MM.1S (cell line): ENCODE results near the gene SPCS2.

Experiments
- CTCF ChIP-seq: fragments of 300-600 bp; sonication (generic); IDR thresholded peaks from 2 replicates; pipeline ENCODE4 v1.5.1; 2016; ENCODE audit warnings: antibody characterized with exemption, low read length, mixed read lengths
- EZH2 ChIP-seq: fragments of 300-600 bp; sonication (generic); optimal IDR thresholded peaks from 2 replicates; pipeline ENCODE3; 2017; ENCODE audit warnings: low read depth, mild to moderate bottlenecking, antibody characterized with exemption, low read length, mixed read lengths
- EZH2phosphoT487 ChIP-seq: fragments of 300-600 bp; sonication (generic); IDR thresholded peaks from 2 replicates; pipeline ENCODE4 v1.6.1; 2018; ENCODE audit warnings: antibody characterized with exemption, low read length

- TF ChIP-seq CTCF: no peak
- TF ChIP-seq EZH2: no peak
- no peak for TF ChIP-seq EZH2phosphoT487
These were observed 62.8 kb downstream of the SPCS2 start for GRCh38 chr11:75011872-75012271.
